Measurements from ENCODE around the gene OST4.
A peak's percentile ranks its signal among the peaks of the same experiment; 100 is the strongest.

The OST4 gene

DNA sequence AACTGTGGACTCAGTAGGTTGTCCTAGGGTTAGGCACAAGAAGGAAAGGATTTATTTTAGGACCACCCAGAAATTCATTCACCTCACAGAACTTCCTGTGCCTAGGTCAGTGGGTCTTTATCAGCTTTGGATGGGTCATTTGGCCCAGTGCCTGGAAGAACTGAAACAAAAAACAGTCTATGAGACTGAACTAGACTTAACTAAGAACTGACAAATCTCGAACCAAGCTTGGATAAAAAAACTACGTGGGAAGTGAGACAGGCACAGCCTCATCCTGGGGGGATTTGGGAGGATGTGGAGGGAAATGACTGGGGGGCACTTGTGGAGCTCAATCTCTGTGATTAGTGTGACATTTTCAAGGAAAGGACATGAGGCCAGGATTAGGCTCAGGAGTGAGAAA is 2.3 kb upstream of the OST4 start:
- H3K27ac ChIP-seq, result no peak overlapping the region
- TF ChIP-seq ZFX (IDR thresholded peaks at IDR 0.05), result no peak
- TF ChIP-seq, protein P1, sequence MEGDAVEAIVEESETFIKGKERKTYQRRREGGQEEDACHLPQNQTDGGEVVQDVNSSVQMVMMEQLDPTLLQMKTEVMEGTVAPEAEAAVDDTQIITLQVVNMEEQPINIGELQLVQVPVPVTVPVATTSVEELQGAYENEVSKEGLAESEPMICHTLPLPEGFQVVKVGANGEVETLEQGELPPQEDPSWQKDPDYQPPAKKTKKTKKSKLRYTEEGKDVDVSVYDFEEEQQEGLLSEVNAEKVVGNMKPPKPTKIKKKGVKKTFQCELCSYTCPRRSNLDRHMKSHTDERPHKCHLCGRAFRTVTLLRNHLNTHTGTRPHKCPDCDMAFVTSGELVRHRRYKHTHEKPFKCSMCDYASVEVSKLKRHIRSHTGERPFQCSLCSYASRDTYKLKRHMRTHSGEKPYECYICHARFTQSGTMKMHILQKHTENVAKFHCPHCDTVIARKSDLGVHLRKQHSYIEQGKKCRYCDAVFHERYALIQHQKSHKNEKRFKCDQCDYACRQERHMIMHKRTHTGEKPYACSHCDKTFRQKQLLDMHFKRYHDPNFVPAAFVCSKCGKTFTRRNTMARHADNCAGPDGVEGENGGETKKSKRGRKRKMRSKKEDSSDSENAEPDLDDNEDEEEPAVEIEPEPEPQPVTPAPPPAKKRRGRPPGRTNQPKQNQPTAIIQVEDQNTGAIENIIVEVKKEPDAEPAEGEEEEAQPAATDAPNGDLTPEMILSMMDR (conservative IDR thresholded peaks at IDR 0.05), result no peak

DNA sequence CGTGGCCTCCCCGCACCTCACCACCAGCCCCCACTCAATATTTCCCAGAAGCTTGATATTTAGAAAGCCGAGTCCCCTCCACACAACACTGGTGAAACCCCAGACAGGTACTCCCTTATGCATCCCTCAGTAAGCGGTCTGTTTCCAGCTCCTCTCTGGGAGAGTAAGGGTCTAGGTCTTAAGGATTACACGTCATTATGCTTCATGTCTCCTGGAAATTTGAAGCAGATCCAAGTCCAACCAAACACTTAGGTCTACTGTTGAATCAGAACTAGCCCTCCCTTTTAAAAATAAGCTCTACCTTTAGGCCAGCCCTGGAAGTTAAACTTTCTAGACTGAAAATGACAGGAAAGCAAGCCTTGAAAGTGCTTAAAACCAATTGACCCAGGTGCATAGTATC is 1.5 kb upstream of the OST4 start:
- no peak overlapping the region for H3K27ac ChIP-seq
- no peak for TF ChIP-seq ZFX (IDR thresholded peaks at IDR 0.05)
- TF ChIP-seq, protein P1 (conservative IDR thresholded peaks at IDR 0.05), result no peak

DNA sequence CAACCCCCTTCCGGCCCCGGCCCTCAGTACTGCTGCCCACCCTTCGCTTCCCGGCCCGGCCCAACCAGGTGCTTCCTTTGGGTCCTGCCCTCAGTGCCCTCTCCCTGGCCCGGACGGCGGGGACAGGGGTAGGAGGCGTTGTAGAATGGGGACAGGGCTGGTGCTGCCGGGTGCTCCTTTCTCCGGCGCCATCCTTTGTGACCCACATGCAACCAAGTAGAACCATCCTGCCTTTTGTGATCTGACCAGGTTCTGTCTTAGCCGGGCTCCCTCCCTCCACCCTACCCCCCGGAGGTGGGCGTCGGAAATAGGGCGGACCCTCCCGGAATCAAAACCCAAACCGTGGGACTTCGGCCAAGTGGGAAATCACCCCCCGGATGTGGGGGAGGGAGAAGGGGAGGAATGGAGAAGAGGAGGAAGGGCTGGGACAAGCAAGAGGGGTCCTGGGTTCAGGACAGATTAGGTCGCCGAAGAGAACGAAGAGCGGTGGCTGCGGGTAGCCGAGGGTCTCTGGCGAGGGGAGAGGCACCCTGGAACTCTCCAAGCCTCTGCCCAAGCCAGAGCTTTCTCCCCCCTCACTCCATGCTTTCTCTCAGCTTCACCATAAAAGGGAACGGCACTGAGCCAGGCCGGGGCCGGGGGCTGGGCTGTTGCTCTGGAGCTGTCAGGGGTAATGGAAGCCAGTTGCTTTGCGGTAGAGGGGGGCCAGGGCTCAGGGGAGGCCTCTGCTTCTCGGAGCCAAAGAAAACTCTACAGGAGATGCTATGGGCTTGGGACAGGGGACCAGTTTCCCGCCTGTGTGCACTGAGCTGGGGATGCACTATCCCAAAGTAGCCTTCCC is 756 bp upstream of the OST4 start:
- no peak for TF ChIP-seq ZFX (IDR thresholded peaks at IDR 0.05)
- TF ChIP-seq, protein P1 (conservative IDR thresholded peaks at IDR 0.05), result no peak
- H3K27ac ChIP-seq, result peak overlapping the region; percentile 83

DNA sequence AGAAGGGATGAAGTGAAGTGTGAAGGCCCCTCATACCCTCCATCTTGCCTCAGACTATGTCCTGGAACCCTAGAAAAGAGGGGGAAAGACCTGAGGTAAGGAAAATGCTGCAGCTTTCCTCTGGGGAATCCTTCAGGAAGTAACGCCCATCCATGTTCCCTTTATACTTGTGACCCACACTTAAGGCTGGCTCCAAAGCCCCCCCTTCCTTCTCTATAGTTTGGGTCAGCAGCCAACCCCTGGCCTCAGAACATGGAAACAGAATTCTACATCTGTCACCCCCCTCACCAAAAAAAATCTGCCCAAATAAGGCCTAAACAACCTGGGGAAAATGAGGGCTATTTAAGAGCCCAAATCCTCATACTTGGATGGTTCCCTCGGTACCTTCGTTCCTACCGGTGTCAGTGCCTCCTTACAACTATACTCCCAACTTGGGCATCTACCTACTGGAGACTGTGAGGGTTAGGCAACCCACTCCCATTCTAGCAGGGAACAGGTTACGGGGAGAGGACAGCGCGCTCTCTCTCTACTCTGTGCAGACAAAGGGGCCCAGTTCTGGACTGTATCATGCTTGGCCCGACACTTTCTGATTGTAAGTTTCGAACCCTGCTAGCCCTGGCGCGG is 689 bp downstream of the OST4 start:
- no peak for TF ChIP-seq ZFX (IDR thresholded peaks at IDR 0.05)
- TF ChIP-seq, protein P1 (conservative IDR thresholded peaks at IDR 0.05), result no peak
- H3K27ac ChIP-seq, result peak overlapping the region; percentile 83

DNA sequence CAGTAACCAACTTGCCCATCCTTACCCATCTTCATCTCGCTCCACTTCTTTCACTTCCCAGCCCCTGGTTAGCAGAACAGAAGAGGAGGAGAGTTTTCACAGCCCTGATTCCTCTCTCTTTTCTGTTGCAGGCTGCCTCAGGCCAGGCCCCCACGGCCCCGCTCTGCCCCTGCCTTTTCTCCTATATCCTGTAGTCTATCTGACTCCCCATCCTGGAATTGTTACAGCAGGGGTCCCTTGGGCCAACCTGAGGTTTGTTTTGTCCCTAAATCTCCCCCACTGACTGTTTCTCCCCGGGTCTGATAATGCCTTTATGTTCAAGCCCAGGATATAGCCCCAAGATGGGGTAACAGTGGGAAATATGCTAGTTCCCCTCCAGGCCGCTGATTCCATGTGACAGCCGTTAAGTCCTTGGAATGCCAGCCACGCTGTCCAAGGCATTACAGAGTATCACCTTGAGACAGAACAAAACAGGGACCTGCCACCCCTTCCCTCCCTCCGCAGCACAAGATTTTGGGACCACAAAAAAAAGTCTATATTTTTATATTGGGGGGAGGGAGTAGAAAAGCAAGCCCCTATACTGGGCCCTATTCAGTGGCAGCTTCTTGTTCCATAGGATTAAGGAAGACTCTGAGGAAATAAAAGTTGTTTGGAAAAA is 1.4 kb downstream of the OST4 start:
- no peak overlapping the region; the same call in 1 of the 2 replicates for H3K27ac ChIP-seq
- TF ChIP-seq, protein P1 (conservative IDR thresholded peaks at IDR 0.05), result no peak
- TF ChIP-seq ZFX (IDR thresholded peaks at IDR 0.05), result no peak

DNA sequence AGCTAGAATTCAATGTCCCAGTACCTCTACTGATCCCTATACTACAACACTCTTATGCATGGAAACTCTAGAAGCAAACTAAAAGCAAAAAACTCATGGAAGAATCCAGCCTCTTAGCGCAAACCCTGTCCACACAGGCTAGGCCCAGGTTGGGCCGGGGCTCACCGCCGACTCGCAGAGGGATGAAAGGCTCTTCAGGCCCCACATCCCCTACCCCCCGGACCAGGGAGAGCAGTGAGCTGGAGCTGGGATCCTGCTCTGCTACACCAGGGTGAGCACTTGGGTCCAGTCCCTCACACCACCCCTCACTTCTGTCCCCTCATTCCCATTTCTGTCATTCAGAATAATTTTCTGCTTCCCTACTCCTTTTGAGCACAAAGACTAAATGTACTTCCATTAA is 2.0 kb downstream of the OST4 start:
- no peak overlapping the region for H3K27ac ChIP-seq
- TF ChIP-seq, protein P1 (conservative IDR thresholded peaks at IDR 0.05), result no peak
- no peak for TF ChIP-seq ZFX (IDR thresholded peaks at IDR 0.05)

DNA sequence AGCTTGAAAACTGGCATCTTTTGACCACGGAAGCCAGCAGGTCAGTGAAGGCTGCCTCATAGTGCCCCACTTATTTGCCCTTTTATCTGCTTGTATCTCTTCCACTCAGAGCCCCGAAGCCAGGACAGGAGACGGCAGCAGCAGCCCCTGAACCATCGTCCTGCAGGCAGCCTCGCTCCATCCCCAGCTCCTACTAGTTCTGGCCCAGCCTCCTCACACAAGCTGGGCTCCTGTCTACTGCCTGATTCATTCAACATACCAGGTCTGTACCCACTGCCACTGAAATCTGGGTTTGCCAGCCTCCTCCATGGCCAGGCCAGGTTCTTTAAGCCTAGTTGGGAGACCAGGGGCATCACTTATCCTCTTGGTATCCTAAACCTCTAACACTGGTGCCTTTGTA is 4.1 kb downstream of the OST4 start:
- H3K27ac ChIP-seq, result no peak overlapping the region
- TF ChIP-seq ZFX (IDR thresholded peaks at IDR 0.05), result no peak
- TF ChIP-seq, protein P1 (conservative IDR thresholded peaks at IDR 0.05), result no peak

All from C4-2B (cell line).